Progenitor cell of endocrine pancreas (in vitro differentiated cells): ENCODE data around the gene ARHGEF16. TPM values are rescaled to one million over a fixed set of nuclear protein-coding genes. Genes with fewer than 3 reads are reported as not detected.

Experiments
- DNase-seq: peaks from one replicate; pipeline ENCODE4 v3.0.0; 2021; ENCODE audit warnings: low spot score; ENCODE audit not compliant: unreplicated experiment
- H3K27ac Mint-ChIP-seq: 2 replicates; pipeline ENCODE4 v1.8.0; 2021; ENCODE audit warnings: mild to moderate bottlenecking, moderate library complexity, mixed read lengths
- H3K27me3 Mint-ChIP-seq: 2 replicates; pipeline ENCODE4 v1.8.0; 2021; ENCODE audit warnings: mixed read lengths
- H3K36me3 Mint-ChIP-seq: 2 replicates; pipeline ENCODE4 v1.8.0; 2022; ENCODE audit warnings: mixed read lengths; ENCODE audit not compliant: insufficient read depth
- H3K4me1 Mint-ChIP-seq: 2 replicates; pipeline ENCODE4 v1.8.0; 2021; ENCODE audit warnings: low read depth, mixed read lengths
- H3K4me3 Mint-ChIP-seq: 2 replicates; pipeline ENCODE4 v1.8.0; 2021; ENCODE audit warnings: low read depth, mild to moderate bottlenecking, moderate library complexity, mixed read lengths
- H3K9me3 Mint-ChIP-seq: 2 replicates; pipeline ENCODE4 v1.8.0; 2021; ENCODE audit warnings: low read depth, mixed read lengths
- total RNA-seq: library from RNA; stranded (reverse); gene quantifications from 2 replicates; pipeline ENCODE4 v1.2.1, GENCODE V29; 2021
- TF ChIP-seq, protein P1 (sequence below): fragments of 200-600 bp; sonication (generic); IDR thresholded peaks from one replicate; pipeline ENCODE4 v1.5.0; 2021; ENCODE audit warnings: antibody characterized with exemption, mild to moderate bottlenecking; ENCODE audit not compliant: unreplicated experiment

Gene ARHGEF16
- total RNA-seq, 1 donor from 2014 or later = 63.6 TPM

DNA sequence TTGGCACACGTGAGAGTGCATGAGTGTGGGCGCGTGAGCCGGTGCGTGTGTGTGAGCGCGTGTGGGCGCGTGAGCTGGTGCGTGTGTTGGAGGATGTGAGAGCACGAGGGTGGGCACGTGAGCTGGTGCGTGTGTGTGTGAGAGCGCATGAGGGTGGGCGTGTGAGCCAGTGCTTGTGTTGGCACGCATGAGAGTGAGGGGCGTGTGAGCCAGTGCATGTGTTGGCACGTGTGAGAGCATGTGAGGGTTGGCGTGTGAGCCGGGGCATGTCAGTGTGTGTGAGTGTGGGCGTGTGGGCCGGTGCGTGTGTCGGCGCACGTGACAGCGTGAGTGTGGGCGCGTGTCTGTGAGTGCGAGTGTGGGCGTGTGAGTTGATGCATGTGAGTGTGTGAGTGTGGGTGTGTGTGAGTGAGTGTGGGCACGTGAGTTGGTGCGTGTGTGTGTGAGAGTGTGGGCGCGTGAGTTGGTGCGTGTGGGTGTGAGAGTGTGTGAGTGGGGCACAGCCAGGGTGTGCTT, 45.7 kb upstream of the ARHGEF16 start:
- TF ChIP-seq, protein P1, sequence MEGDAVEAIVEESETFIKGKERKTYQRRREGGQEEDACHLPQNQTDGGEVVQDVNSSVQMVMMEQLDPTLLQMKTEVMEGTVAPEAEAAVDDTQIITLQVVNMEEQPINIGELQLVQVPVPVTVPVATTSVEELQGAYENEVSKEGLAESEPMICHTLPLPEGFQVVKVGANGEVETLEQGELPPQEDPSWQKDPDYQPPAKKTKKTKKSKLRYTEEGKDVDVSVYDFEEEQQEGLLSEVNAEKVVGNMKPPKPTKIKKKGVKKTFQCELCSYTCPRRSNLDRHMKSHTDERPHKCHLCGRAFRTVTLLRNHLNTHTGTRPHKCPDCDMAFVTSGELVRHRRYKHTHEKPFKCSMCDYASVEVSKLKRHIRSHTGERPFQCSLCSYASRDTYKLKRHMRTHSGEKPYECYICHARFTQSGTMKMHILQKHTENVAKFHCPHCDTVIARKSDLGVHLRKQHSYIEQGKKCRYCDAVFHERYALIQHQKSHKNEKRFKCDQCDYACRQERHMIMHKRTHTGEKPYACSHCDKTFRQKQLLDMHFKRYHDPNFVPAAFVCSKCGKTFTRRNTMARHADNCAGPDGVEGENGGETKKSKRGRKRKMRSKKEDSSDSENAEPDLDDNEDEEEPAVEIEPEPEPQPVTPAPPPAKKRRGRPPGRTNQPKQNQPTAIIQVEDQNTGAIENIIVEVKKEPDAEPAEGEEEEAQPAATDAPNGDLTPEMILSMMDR = no peak
- Mint-ChIP-seq H3K36me3 (peaks cover 9% of the 10 kb centered on the region), H3K4me3 (no peak overlapping the region), H3K9me3 (no peaks in the 10 kb centered on the region), H3K4me1 (no peaks in the 10 kb centered on the region), H3K27ac (no peak overlapping the region), H3K27me3 (no peaks in the 10 kb centered on the region)
- DNase-seq = no peak

DNA sequence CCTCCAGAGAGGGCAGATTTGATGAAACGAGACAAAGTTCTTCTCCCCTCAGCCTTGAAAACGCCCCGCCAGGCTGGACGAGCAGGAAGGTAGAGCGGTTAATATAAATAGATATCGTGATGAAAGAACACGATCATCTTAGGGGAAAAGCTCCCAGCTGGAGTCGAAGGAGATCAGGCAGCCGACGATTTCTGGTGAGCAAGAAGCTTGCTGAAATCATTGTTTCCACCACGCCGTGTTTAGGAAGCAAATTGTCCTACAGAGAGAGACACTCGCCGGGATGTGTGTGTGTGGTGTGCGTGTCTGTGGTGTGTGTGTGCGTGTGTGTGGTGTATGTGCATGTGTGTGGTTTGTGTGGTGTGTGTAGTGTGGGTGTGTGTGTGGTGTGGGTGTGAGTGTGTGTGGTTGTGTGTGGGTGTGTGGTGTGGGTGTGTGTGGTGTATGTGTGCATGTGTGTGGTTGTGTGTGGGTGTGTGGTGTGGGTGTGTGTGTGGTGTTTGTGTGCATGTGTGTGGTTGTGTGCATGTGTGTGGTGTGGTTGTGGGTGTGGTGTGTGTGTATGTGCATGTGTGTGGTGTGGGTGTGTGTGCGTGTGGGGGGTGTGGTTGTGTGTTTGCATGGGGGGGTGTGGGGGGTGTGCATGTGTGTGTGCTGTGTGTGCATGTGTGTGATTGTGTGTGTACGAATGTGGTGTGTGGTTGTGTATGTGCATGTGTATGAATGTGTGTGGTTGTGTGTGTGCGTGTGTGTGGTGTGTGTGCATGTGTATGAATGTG, 44.9 kb upstream of the ARHGEF16 start:
- no peak overlapping the region for H3K4me3 Mint-ChIP-seq
- no peaks in the 10 kb centered on the region for H3K4me1 Mint-ChIP-seq
- H3K9me3 Mint-ChIP-seq = no peaks in the 10 kb centered on the region
- H3K27me3 Mint-ChIP-seq = no peaks in the 10 kb centered on the region
- no peak overlapping the region for H3K27ac Mint-ChIP-seq
- no peak for DNase-seq
- TF ChIP-seq, protein P1 = no peak
- H3K36me3 Mint-ChIP-seq = peaks cover 10% of the 10 kb centered on the region

DNA sequence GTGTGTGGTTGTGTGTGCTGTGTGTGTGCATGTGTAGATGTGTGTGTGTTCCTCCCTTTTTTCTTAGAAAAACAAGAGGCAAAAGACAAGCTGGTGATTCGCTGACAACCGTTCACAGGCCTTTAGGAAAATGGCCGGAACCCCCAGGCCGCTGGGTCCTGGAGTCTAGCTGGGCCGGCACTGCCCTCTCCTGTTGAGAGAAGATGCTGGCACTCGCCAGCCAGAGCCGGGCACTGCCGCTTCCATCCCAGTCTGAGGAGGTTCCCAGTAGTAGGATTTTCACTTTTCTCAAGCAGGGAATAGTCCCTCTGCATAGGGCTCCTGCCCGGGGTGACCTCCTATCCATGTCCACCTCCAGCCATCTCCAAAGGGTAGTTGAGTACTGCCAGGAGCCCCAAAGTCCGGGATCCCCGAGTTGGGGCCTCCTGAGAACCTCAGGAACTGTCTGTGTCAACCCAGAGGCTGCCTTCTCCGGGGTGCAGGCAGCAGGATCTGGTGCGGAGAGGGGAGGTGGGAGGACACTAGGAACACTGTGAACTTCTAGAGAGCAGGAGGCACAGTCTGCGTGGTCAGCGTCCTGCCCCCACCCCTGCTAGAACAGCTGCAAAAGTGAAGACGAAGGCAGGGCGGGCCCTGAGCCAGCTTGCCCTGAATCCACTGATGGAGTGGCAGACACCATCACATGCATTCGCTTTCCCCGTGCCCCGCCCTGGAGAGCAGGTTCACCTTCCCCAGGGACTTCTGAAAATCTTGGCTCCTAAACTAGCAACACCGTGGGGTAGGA, 44.1 kb upstream of the ARHGEF16 start:
- no peaks in the 10 kb centered on the region for H3K9me3 Mint-ChIP-seq
- H3K27ac Mint-ChIP-seq = peak overlapping the region; percentile 2
- TF ChIP-seq, protein P1 = peak; percentile 52
- no peak for DNase-seq
- no peak overlapping the region for H3K4me3 Mint-ChIP-seq
- H3K36me3 Mint-ChIP-seq = peaks cover 13% of the 10 kb centered on the region
- no peaks in the 10 kb centered on the region for H3K4me1 Mint-ChIP-seq
- H3K27me3 Mint-ChIP-seq = no peaks in the 10 kb centered on the region

DNA sequence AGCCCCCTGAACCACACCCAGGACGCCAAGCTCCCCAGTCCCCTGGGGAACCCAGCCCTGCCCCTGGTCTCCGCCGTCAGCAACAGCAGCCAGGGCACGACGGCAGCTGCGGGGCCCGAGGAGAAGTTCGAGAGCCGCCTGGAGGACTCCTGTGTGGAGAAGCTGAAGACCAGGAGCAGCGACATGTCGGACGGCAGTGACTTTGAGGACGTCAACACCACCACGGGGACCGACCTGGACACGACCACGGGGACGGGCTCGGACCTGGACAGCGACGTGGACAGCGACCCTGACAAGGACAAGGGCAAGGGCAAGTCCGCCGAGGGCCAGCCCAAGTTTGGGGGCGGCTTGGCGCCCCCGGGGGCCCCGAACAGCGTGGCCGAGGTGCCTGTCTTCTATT, 42.7 kb upstream of the ARHGEF16 start:
- Mint-ChIP-seq H3K4me1 (no peaks in the 10 kb centered on the region), H3K36me3 (peaks cover 8% of the 10 kb centered on the region), H3K9me3 (no peaks in the 10 kb centered on the region), H3K4me3 (no peak overlapping the region), H3K27me3 (no peaks in the 10 kb centered on the region), H3K27ac (no peak overlapping the region)
- TF ChIP-seq, protein P1 = no peak
- DNase-seq = no peak

DNA sequence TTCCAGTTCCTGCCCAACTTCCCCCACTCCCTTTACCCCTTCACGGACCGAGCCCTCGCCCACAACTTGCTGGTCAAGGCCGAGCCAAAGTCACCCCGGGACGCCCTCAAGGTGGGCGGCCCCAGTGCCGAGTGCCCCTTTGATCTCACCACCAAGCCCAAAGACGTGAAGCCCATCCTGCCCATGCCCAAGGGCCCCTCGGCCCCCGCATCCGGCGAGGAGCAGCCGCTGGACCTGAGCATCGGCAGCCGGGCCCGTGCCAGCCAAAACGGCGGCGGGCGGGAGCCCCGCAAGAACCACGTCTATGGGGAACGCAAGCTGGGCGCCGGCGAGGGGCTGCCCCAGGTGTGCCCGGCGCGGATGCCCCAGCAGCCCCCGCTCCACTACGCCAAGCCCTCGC, 42.1 kb upstream of the ARHGEF16 start:
- Mint-ChIP-seq H3K4me3 (no peak overlapping the region), H3K4me1 (peaks cover under 1% of the 10 kb centered on the region), H3K36me3 (peaks cover 14% of the 10 kb centered on the region), H3K27ac (no peak overlapping the region), H3K27me3 (no peaks in the 10 kb centered on the region), H3K9me3 (no peaks in the 10 kb centered on the region)
- DNase-seq = no peak
- TF ChIP-seq, protein P1 = no peak
